Neural crest cell (in vitro differentiated cells): ENCODE results near the gene PCSK7. TPM values are rescaled to one million over a fixed set of nuclear protein-coding genes. Genes with fewer than 3 reads are reported as not detected.

Experiments used
- DNase-seq: peaks from one replicate; pipeline ENCODE4 v3.0.0; 2021; ENCODE audit warnings: low read depth, mixed read lengths, low spot score
- H3K27ac Mint-ChIP-seq: one replicate; pipeline ENCODE4 v1.8.0; 2021; ENCODE audit warnings: mild to moderate bottlenecking, mixed read lengths; ENCODE audit not compliant: unreplicated experiment
- H3K27me3 Mint-ChIP-seq: 2 replicates; pipeline ENCODE4 v1.8.0; 2021; ENCODE audit warnings: low read depth, mild to moderate bottlenecking, mixed read lengths
- H3K36me3 Mint-ChIP-seq: 2 replicates; pipeline ENCODE4 v1.8.0; 2021; ENCODE audit warnings: low read depth, mild to moderate bottlenecking, mixed read lengths
- H3K4me1 Mint-ChIP-seq: 2 replicates; pipeline ENCODE4 v1.8.0; 2021; ENCODE audit warnings: mixed read lengths
- H3K4me3 Mint-ChIP-seq: one replicate; pipeline ENCODE4 v1.8.0; 2021; ENCODE audit warnings: mild to moderate bottlenecking, mixed read lengths
- H3K9me3 Mint-ChIP-seq: 2 replicates; pipeline ENCODE4 v1.8.0; 2021; ENCODE audit warnings: mixed read lengths
- CTCF ChIP-seq: fragments of 200-600 bp; sonication (generic); conservative IDR thresholded peaks from 2 replicates; pipeline ENCODE4 v1.5.0; 2021; ENCODE audit warnings: antibody characterized with exemption, mild to moderate bottlenecking
- total RNA-seq: library from RNA; stranded (reverse); gene quantifications from 2 replicates; pipeline ENCODE4 v1.2.1, GENCODE V29; 2021

Gene PCSK7
- total RNA-seq, 1 donor from 2014 or later = 49.7 TPM

GRCh38 chr11:117181586-117182550 is 50.0 kb downstream of the PCSK7 start:
- TF ChIP-seq CTCF = no peak
- Mint-ChIP-seq H3K4me1 (peaks cover 33% of the 10 kb centered on the region), H3K4me3 (peak overlapping the region; percentile 19), H3K27me3 (no peaks in the 10 kb centered on the region), H3K27ac (no peak overlapping the region), H3K36me3 (no peaks in the 10 kb centered on the region), H3K9me3 (no peaks in the 10 kb centered on the region)
- DNase-seq = no peak

DNA sequence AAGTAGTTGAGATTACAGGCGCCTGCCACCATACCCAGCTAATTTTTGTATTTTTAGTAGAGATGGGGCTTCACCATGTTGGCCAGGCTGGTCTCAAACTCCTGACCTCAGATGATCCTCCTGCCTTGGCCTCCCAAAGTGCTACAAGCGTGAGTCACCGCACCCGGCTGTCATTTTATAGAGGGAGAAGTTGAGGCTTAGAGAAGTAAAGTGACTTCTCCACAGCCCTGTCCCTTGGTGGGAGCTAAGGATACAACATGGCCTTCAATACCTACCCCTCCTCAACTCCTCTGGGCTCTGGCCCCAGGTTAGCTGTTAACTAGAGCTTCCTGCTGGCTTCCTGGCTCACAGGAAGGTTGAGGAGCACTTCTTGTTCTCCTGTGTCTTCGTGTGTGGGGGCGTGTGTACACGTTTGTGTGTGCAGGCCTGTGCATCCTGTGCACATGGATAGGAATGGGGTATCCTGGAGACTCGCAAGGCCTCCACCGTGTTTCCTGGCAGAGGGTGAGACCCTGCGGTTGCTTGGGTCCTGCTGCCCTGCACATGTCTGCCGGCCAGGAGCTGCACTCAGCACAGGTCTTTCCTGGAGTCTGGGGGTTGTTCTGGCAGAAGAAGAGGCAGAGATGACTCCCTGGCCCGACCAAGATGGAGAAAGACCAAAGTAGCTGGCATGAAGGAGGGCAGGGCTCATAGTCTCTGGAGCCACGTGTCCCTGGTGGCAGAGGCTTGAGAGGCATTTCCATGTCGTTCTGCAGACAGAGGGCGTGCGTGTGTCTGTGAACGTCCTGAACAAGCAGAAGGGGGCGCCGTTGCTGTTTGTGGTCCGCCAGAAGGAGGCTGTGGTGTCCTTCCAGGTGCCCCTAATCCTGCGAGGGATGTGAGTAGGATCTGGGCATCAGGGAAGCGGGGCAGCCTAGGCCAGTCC is 51.0 kb downstream of the PCSK7 start:
- H3K27me3 Mint-ChIP-seq = no peaks in the 10 kb centered on the region
- TF ChIP-seq CTCF = peak; percentile 51
- H3K4me1 Mint-ChIP-seq = peaks cover 37% of the 10 kb centered on the region
- H3K27ac Mint-ChIP-seq = no peak overlapping the region
- H3K9me3 Mint-ChIP-seq = no peaks in the 10 kb centered on the region
- no peaks in the 10 kb centered on the region for H3K36me3 Mint-ChIP-seq
- DNase-seq = peak; percentile 58
- H3K4me3 Mint-ChIP-seq = peak overlapping the region; percentile 96

GRCh38 chr11:117180020-117180419 is 51.9 kb downstream of the PCSK7 start:
- Mint-ChIP-seq H3K4me3 (peak overlapping the region; percentile 96), H3K27me3 (no peaks in the 10 kb centered on the region), H3K4me1 (peaks cover 46% of the 10 kb centered on the region), H3K27ac (peak overlapping the region; percentile 43), H3K9me3 (no peaks in the 10 kb centered on the region), H3K36me3 (no peaks in the 10 kb centered on the region)
- no peak for DNase-seq
- no peak for TF ChIP-seq CTCF

GRCh38 chr11:117179048-117179999 is 52.5 kb downstream of the PCSK7 start:
- peak; percentile 41 for DNase-seq

More at GRCh38 chr11:117179048-117179999, 52.5 kb downstream of the PCSK7 start:
- Mint-ChIP-seq H3K4me1 (peaks cover 50% of the 10 kb centered on the region), H3K27me3 (no peaks in the 10 kb centered on the region), H3K27ac (peak overlapping the region; percentile 92), H3K4me3 (peak overlapping the region; percentile 96), H3K9me3 (no peaks in the 10 kb centered on the region), H3K36me3 (peaks cover 2% of the 10 kb centered on the region)
- TF ChIP-seq CTCF = no peak
